ENCODE data around the gene EI24. TPM values are rescaled to one million over a fixed set of nuclear protein-coding genes. Genes with fewer than 3 reads are reported as not detected.
"Not testable (repeated sequence)": the region's sequence is repeated elsewhere in the genome, so short reads cannot be mapped to it uniquely, and the experiment has no call there.

The EI24 gene
- polyA plus RNA-seq, result 10 to 100 TPM; 40.9 to 78.6 (median 57.9) TPM

DNA sequence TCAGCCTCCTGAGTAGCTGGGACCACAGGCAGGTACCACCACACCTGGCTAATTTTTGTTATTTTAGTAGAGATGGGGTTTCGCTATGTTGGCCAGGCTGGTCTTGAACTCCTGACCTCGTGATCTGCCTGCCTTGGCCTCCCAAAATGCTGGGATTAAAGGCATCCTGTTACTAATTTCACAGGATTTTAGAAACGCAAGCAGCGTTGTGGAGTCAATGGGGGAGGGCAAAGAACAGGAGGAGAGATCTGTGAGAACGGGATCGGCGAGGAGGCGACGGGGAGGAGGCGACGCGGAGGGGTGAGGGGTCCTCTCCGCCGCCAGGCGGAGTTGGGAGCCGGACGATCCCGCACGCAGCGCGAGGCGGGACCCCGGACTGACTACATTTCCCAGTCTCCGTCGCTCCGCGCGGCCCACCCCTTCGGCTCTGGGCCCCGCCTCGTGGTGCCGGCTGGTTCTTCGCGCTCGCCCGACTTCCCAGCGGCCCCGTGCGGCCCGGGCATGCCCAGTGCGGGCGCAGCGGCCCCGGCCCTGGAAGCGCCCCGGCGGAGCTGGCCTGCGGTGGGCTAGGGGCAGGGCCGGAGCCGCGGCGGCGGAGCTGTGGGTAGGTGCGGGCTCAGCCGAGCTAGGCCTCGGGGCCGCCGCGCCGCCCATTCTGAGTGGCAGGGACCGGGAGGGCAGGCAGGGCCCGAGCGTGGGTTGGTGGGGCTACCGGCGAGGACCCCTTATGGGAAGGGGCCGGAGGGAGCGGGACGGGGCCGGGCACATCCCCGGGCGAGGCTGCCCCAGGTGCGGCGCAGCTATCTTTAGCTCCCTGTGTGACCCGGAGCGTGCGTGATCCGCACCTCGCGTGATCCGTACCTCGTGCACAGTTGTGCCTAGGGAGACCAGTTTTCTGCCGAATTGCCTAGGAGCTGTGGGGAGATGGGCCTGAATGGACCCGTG, at the start of gene EI24:
EI24 (plus strand) TSS at position 508 of the 945 bp plus-strand sequence. CDS start 3,051 bp downstream, outside the sequence.
- Mint-ChIP-seq H3K4me3 (peak within 1 kb of the TSS; percentile 86 to 95 (median 93)), H3K4me1 (peaks cover 19 to 28% of the 10 kb centered on the region in 2 donors), H3K27me3 (ENCODE audit: low read depth in 3 of 3) (peaks cover 0 to 4% (median 0%) of the 10 kb centered on the region in 3 donors), H3K27ac (peak within 1 kb of the TSS; percentile 86 to 95 (median 90)), H3K36me3 (peaks cover 3 to 10% (median 6%) of the 10 kb centered on the region in 3 donors), H3K9me3 (no peaks in the 10 kb centered on the region)
- peak; percentile 83 to 86 (median 83) for DNase-seq

DNA sequence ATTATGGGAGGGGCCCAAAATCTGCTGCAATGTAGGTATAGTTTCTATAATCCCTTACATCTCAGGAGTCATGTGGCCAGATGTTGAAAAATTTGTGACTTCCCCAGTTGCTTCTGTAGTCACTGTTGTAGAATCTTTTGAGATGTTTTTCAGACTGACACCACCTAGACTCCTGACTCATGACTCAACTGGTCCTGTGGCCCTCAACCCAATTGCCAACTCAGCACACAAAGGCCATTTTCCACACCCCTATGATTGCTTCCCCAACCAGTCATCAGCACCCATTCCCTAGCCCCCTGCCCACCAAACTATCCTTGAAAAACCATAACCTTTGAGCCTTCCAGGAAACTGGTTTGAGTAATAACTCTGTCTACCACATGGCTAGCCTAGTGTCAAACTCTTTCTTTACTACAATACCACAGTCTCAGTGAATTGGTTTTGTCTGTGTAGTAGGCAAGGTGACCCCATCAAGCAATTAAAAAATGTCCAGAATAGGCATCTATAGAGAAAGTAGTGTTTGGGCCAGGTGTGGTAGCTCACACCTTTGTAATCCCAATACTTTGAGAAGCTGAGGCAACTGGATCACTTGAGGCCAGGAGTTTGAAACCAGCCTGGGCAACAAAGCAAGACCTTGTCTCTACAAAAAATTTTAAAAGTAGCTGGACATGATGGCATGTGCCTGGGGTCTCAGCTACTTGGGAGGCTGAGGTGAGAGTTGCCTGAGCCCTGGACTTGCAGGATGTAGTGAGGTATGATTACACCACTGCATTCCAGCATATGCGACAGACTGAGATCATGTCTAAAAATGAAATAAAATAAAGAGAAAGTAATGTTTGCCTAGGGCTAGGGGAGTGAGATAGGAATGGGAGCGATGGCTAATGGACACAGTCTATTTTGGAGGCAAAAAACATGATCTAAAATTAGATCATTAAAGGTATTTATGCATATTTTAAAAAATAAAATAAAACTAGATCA, 49.1 kb upstream of the EI24 start:
- Mint-ChIP-seq H3K27me3 (ENCODE audit: low read depth in 3 of 3) (peaks cover 2 to 5% (median 3%) of the 10 kb centered on the region in 3 donors), H3K4me3 (no peak overlapping the region), H3K36me3 (peaks cover 0 to under 1% (median 0%) of the 10 kb centered on the region in 3 donors), H3K9me3 (peaks cover 0 to 2% (median under 1%) of the 10 kb centered on the region in 6 donors), H3K4me1 (peaks cover 15 to 22% of the 10 kb centered on the region in 2 donors), H3K27ac (peak overlapping the region in 1 of 6 donors; percentile 20)
- no peak for DNase-seq

DNA sequence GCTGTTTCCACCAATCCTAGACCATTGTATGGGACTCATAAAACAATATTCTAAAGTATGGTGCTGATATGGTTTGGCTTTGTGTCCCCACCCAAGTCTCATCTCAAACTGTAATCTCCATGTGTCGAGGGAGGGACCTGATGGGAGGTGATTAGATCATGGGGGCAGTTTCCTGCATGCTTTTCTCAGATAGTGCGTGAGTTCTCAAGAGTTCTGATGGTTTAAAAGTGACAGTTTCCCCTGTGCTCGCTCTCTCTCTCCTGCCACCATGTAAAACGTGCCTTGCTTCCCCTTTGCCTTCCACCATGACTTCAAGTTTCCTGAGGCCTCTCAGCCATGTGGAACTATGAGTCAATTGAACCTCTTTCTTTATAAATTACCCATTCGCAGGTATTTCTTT, 44.0 kb upstream of the EI24 start:
- H3K36me3 Mint-ChIP-seq, result peaks cover 0 to 5% (median 0%) of the 10 kb centered on the region in 3 donors
- H3K27me3 Mint-ChIP-seq (ENCODE audit: low read depth in 3 of 3), result peaks cover 0 to 5% (median 2%) of the 10 kb centered on the region in 3 donors
- no peak for DNase-seq
- peaks cover 0 to 7% (median 2%) of the 10 kb centered on the region in 6 donors for H3K9me3 Mint-ChIP-seq
- peaks cover 5 to 6% of the 10 kb centered on the region in 2 donors for H3K4me1 Mint-ChIP-seq
- no peak overlapping the region for H3K4me3 Mint-ChIP-seq
- H3K27ac Mint-ChIP-seq, result no peak overlapping the region

DNA sequence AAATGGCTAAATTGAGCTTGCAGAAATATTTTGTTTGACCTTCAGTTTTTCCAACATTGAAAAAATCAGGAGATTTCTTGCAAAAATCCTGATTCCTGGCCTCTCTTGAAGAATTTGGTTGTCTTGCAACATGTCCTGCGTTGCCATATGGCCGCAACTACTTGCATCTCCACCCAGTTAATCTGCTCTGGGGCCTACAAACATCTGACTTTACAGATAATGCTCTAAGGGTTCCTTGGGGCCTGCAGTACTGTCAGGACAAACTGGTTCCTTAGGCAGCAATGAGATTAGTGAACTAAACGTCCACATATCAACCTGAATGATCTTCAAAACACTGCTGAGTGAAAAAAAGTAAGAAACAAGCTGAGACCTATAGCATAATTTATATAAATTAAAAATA, 36.6 kb upstream of the EI24 start:
- Mint-ChIP-seq H3K27ac (no peak overlapping the region), H3K36me3 (no peaks in the 10 kb centered on the region), H3K27me3 (ENCODE audit: low read depth in 3 of 3) (peaks cover 0 to 2% (median 1%) of the 10 kb centered on the region in 3 donors), H3K9me3 (no peaks in the 10 kb centered on the region), H3K4me3 (no peak overlapping the region), H3K4me1 (no peaks in the 10 kb centered on the region)
- DNase-seq, result no peak

DNA sequence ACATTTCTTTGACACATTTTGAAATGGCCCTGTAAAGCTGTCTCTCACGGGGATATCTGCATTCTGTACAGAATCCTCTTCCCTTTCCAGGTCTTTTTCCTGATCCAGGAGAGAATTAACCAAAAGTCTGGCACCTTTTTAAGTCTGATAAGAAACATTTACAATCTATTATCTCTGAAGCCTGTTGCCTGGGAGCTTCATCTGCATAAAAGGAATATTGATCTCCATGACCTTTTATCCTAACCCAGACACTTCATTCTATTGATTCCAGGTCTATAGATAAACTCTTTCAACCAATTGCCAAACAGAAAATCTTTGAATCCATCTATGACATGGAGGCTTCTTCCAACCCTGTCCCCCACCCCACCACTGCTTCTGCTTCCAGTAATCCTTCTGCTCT, 33.7 kb upstream of the EI24 start:
- Mint-ChIP-seq H3K4me1 (no peaks in the 10 kb centered on the region), H3K27ac (no peak overlapping the region), H3K4me3 (no peak overlapping the region), H3K36me3 (no peaks in the 10 kb centered on the region), H3K9me3 (no peaks in the 10 kb centered on the region), H3K27me3 (ENCODE audit: low read depth in 3 of 3) (peaks cover 0 to 2% (median 1%) of the 10 kb centered on the region in 3 donors)
- no peak for DNase-seq

DNA sequence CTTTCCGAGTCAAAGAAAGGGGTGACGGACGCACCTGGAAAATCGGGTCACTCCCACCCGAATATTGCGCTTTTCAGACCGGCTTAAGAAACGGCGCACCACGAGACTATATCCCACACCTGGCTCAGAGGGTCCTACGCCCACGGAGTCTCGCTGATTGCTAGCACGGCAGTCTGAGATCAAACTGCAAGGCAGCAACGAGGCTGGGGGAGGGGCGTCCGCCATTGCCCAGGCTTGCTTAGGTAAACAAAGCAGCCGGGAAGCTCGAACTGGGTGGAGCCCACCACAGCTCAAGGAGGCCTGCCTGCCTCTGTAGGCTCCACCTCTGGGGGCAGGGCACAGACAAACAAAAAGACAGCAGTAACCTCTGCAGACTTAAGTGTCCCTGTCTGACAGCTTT, 32.4 kb upstream of the EI24 start:
- not testable (repeated sequence) for H3K27me3 Mint-ChIP-seq (ENCODE audit: low read depth in 3 of 3); H3K4me1 Mint-ChIP-seq; H3K4me3 Mint-ChIP-seq; H3K9me3 Mint-ChIP-seq; H3K36me3 Mint-ChIP-seq; H3K27ac Mint-ChIP-seq; DNase-seq

DNA sequence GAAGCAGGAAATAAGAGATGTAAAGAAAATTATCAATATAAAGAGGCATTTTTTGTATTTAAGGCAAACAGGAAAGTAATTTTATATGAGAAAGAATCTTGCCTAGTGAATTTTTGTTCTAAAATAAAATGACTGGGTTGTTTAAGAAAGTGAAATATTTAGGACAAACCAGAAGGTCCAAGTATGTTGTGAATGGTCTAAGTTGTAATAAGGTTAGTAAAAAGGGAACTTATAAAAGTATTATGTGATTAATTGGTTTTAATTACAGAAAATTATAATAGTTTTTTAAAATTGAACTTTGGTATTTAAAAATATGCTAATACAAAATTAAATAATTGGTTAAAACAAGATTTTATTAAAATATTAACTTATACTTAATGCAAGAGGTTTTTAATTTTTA, 26.6 kb upstream of the EI24 start:
- H3K36me3 Mint-ChIP-seq, result peaks cover 0 to 9% (median 0%) of the 10 kb centered on the region in 3 donors
- H3K4me3 Mint-ChIP-seq, result no peak overlapping the region
- H3K27me3 Mint-ChIP-seq (ENCODE audit: low read depth in 3 of 3), result peaks cover 0 to 2% (median 0%) of the 10 kb centered on the region in 3 donors
- no peaks in the 10 kb centered on the region for H3K4me1 Mint-ChIP-seq
- DNase-seq, result no peak
- no peak overlapping the region for H3K27ac Mint-ChIP-seq
- H3K9me3 Mint-ChIP-seq, result peaks cover 0 to 6% (median under 1%) of the 10 kb centered on the region in 6 donors

- H3K9me3 Mint-ChIP-seq, result peaks cover 15 to 36% (median 29%) of the 10 kb centered on the region in 6 donors
- no peak overlapping the region for H3K4me3 Mint-ChIP-seq
- peaks cover 10 to 18% (median 18%) of the 10 kb centered on the region in 3 donors for H3K36me3 Mint-ChIP-seq
- no peak overlapping the region for H3K27ac Mint-ChIP-seq
- no peak for DNase-seq
- H3K4me1 Mint-ChIP-seq, result no peaks in the 10 kb centered on the region
- H3K27me3 Mint-ChIP-seq (ENCODE audit: low read depth in 3 of 3), result peaks cover 0 to 2% (median 1%) of the 10 kb centered on the region in 3 donors
Observed at GRCh38 chr11:125550780-125551179, 18.5 kb upstream of the EI24 start.

DNA sequence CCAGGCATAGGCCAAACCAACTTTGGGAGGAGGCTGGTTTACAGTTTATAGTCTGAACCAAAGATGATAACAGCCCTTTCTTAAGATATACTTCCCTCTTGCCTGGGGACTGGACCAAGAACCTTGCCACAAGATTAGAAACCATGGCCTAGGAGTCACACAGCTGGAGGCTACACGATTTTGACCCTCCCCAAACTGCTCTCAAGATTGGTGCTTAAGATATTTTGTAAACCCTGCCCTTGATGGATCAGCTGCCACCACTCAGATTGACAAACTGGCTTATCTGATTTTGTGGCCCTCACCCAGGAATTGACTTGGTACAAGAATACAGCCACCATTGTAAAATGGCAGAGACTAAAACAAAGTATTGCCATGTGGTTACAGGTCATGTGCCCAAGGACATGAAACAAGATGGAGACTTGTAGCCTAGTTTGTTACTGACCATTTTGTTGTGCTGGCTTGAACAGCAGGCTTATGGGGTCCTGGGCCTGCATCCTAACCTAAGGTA, 17.4 kb upstream of the EI24 start:
- no peak overlapping the region for H3K4me3 Mint-ChIP-seq
- no peak for DNase-seq
- no peaks in the 10 kb centered on the region for H3K4me1 Mint-ChIP-seq
- H3K9me3 Mint-ChIP-seq, result peaks cover 15 to 36% (median 30%) of the 10 kb centered on the region in 6 donors
- H3K27ac Mint-ChIP-seq, result no peak overlapping the region
- peaks cover 10 to 22% (median 18%) of the 10 kb centered on the region in 3 donors for H3K36me3 Mint-ChIP-seq
- H3K27me3 Mint-ChIP-seq (ENCODE audit: low read depth in 3 of 3), result peaks cover 0 to 6% (median 0%) of the 10 kb centered on the region in 3 donors

DNA sequence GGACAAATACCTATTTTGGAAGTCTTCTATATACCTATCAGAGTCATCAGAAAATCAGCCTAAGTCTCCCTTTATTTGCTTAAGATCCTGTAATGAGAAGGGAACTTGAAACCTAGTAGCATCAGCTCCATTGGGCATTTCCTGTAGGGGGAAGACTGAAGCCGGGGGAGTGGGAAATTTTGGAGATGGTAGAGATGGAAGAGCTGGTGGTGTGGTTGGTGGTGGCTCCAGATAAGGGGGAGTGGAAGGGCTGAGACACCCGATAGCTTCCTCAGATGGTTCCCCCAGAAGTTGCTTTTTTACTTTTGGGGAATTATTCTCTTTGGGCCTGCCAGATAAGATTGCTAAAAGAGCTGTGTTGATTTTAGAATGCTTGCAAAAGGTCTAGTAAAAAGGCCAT, 16.4 kb upstream of the EI24 start:
- Mint-ChIP-seq H3K4me3 (no peak overlapping the region), H3K9me3 (peaks cover 15 to 36% (median 30%) of the 10 kb centered on the region in 6 donors), H3K36me3 (peaks cover 10 to 22% (median 18%) of the 10 kb centered on the region in 3 donors), H3K4me1 (no peaks in the 10 kb centered on the region), H3K27ac (no peak overlapping the region), H3K27me3 (ENCODE audit: low read depth in 3 of 3) (peaks cover 0 to 6% (median 0%) of the 10 kb centered on the region in 3 donors)
- no peak for DNase-seq

- H3K36me3 Mint-ChIP-seq, result peaks cover 10 to 22% (median 18%) of the 10 kb centered on the region in 3 donors
- peaks cover 0 to 6% (median 0%) of the 10 kb centered on the region in 3 donors for H3K27me3 Mint-ChIP-seq (ENCODE audit: low read depth in 3 of 3)
- DNase-seq, result no peak
- no peak overlapping the region for H3K27ac Mint-ChIP-seq
- peaks cover 15 to 36% (median 30%) of the 10 kb centered on the region in 6 donors for H3K9me3 Mint-ChIP-seq
- no peak overlapping the region for H3K4me3 Mint-ChIP-seq
- H3K4me1 Mint-ChIP-seq, result no peaks in the 10 kb centered on the region
Observed at GRCh38 chr11:125553357-125553756, 15.9 kb upstream of the EI24 start.

DNA sequence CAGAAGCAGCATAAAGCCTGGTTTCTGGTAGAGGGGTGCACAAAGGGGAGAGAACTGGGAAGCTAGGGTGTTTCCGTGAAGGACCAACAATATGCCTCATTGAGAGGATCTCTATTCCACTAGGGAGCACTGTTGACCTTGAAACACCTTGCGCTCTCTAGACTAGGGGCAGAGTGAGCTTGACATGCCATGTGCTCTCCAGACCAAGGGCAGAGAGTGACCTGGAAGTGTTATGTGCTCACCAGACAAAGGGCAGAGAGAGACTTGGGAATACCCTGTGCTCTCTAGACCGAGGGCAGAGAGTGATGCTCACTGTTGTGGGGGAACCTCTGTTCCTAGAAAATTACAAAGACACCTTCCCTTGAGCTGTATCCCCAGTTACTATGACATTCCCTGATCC, 15.2 kb upstream of the EI24 start:
- DNase-seq, result no peak
- H3K27ac Mint-ChIP-seq, result no peak overlapping the region
- H3K9me3 Mint-ChIP-seq, result peaks cover 15 to 36% (median 30%) of the 10 kb centered on the region in 6 donors
- H3K4me1 Mint-ChIP-seq, result no peaks in the 10 kb centered on the region
- peaks cover 0 to 6% (median 0%) of the 10 kb centered on the region in 3 donors for H3K27me3 Mint-ChIP-seq (ENCODE audit: low read depth in 3 of 3)
- H3K36me3 Mint-ChIP-seq, result peaks cover 10 to 22% (median 18%) of the 10 kb centered on the region in 3 donors
- H3K4me3 Mint-ChIP-seq, result no peak overlapping the region

DNA sequence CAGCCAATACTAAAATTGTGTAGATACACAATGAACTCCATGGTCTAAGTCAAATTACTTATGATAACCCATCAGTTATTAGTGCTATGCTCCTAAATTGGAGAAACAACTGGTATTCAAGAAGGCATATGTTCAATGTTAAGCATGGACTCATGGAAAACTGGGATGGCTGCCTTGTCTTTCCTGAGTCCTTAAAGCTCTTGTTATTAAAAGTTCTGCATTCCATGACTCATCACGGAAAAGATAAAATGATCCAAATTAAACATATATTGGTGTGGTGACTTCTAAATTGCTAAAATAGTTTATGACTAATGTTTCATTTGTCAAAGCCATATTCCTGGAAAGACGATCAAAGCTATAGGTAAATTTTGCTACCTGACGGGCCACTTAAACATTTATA, 9.4 kb upstream of the EI24 start:
- Mint-ChIP-seq H3K4me1 (no peaks in the 10 kb centered on the region), H3K4me3 (no peak overlapping the region), H3K36me3 (peaks cover 0 to 3% (median 0%) of the 10 kb centered on the region in 3 donors), H3K27ac (no peak overlapping the region), H3K27me3 (ENCODE audit: low read depth in 3 of 3) (peaks cover 0 to 6% (median 2%) of the 10 kb centered on the region in 3 donors), H3K9me3 (peaks cover 0 to 6% (median 1%) of the 10 kb centered on the region in 6 donors)
- DNase-seq, result no peak

All from immature natural killer cell (primary cell).